ENCODE data around the gene LMO3.
A peak's percentile ranks its signal among the peaks of the same experiment; 100 is the strongest.

LMO3 gene

GRCh38 chr12:16613199-16613598, 7.2 kb upstream of the LMO3 start:
- Histone ChIP-seq H3F3A (ENCODE audit: insufficient read depth, low read length) (no peaks in the 10 kb centered on the region), H3K36me3 (replicated peaks; ENCODE audit: insufficient read depth, low read length) (no peaks in the 10 kb centered on the region), H2AFZ (ENCODE audit: low read length) (no peak overlapping the region), H3K79me2 (ENCODE audit: low read length) (no peaks in the 10 kb centered on the region), H3K4me2 (ENCODE audit: low read depth, low read length) (no peak overlapping the region), H3K9me3 (replicated peaks; ENCODE audit: insufficient read depth, low read length) (no peaks in the 10 kb centered on the region), H3K4me3 (ENCODE audit: low read length) (no peak overlapping the region), H3K9ac (ENCODE audit: low read length) (no peak overlapping the region), H4K20me1 (ENCODE audit: insufficient read depth, low read length) (no peaks in the 10 kb centered on the region), H3K9me2 (replicated peaks; ENCODE audit: insufficient read depth, low read length) (no peaks in the 10 kb centered on the region), H3K27ac (ENCODE audit: low read length) (no peak overlapping the region), H3K27me3 (replicated peaks; ENCODE audit: insufficient read depth, low read length) (no peaks in the 10 kb centered on the region), H3K4me1 (ENCODE audit: low read length) (no peaks in the 10 kb centered on the region)
- DNase-seq = no peak
- TF ChIP-seq CTCF (IDR thresholded peaks at IDR 0.05; ENCODE audit: low read length) = no peak
- TF ChIP-seq EZH2 (optimal IDR thresholded peaks at IDR 0.05; ENCODE audit: low read depth, low read length) = no peak
- no peak for TF ChIP-seq EZH2phosphoT487 (IDR thresholded peaks at IDR 0.05; ENCODE audit: low read length)

GRCh38 chr12:16612647-16613046, 6.7 kb upstream of the LMO3 start:
- H4K20me1 ChIP-seq (ENCODE audit: insufficient read depth, low read length) = no peaks in the 10 kb centered on the region
- TF ChIP-seq EZH2phosphoT487 (IDR thresholded peaks at IDR 0.05; ENCODE audit: low read length) = no peak
- TF ChIP-seq EZH2 (optimal IDR thresholded peaks at IDR 0.05; ENCODE audit: low read depth, low read length) = no peak
- TF ChIP-seq CTCF (IDR thresholded peaks at IDR 0.05; ENCODE audit: low read length) = no peak
- H3K4me3 ChIP-seq (ENCODE audit: low read length) = no peak overlapping the region
- no peaks in the 10 kb centered on the region for H3K27me3 ChIP-seq (replicated peaks; ENCODE audit: insufficient read depth, low read length)
- H3K79me2 ChIP-seq (ENCODE audit: low read length) = no peaks in the 10 kb centered on the region
- H3K9ac ChIP-seq (ENCODE audit: low read length) = no peak overlapping the region
- no peak for DNase-seq
- H3K27ac ChIP-seq (ENCODE audit: low read length) = no peak overlapping the region
- no peaks in the 10 kb centered on the region for H3K9me3 ChIP-seq (replicated peaks; ENCODE audit: insufficient read depth, low read length)
- no peak overlapping the region for H2AFZ ChIP-seq (ENCODE audit: low read length)
- H3K4me2 ChIP-seq (ENCODE audit: low read depth, low read length) = no peak overlapping the region
- no peaks in the 10 kb centered on the region for H3K36me3 ChIP-seq (replicated peaks; ENCODE audit: insufficient read depth, low read length)
- no peaks in the 10 kb centered on the region for H3K4me1 ChIP-seq (ENCODE audit: low read length)
- no peaks in the 10 kb centered on the region for H3F3A ChIP-seq (ENCODE audit: insufficient read depth, low read length)
- H3K9me2 ChIP-seq (replicated peaks; ENCODE audit: insufficient read depth, low read length) = no peaks in the 10 kb centered on the region

GRCh38 chr12:16611146-16611545, 5.2 kb upstream of the LMO3 start:
- Histone ChIP-seq H3K9me2 (replicated peaks; ENCODE audit: insufficient read depth, low read length) (no peaks in the 10 kb centered on the region), H3K9ac (ENCODE audit: low read length) (no peak overlapping the region), H4K20me1 (ENCODE audit: insufficient read depth, low read length) (no peaks in the 10 kb centered on the region), H3K9me3 (replicated peaks; ENCODE audit: insufficient read depth, low read length) (no peaks in the 10 kb centered on the region), H3K27me3 (replicated peaks; ENCODE audit: insufficient read depth, low read length) (no peaks in the 10 kb centered on the region), H3K4me3 (ENCODE audit: low read length) (peak overlapping the region; percentile 4; the same call in 1 of the 2 replicates), H3K4me2 (ENCODE audit: low read depth, low read length) (peak overlapping the region; percentile 19; the same call in 1 of the 2 replicates), H3K79me2 (ENCODE audit: low read length) (no peaks in the 10 kb centered on the region), H3F3A (ENCODE audit: insufficient read depth, low read length) (peaks cover 5% of the 10 kb centered on the region), H3K36me3 (replicated peaks; ENCODE audit: insufficient read depth, low read length) (no peaks in the 10 kb centered on the region), H2AFZ (ENCODE audit: low read length) (0 out of 2 replicates have a peak overlapping the region, but pooled peaks have one; percentile 4), H3K4me1 (ENCODE audit: low read length) (no peaks in the 10 kb centered on the region), H3K27ac (ENCODE audit: low read length) (no peak overlapping the region)
- DNase-seq = peak; percentile 52
- TF ChIP-seq CTCF (IDR thresholded peaks at IDR 0.05; ENCODE audit: low read length) = no peak
- no peak for TF ChIP-seq EZH2 (optimal IDR thresholded peaks at IDR 0.05; ENCODE audit: low read depth, low read length)
- TF ChIP-seq EZH2phosphoT487 (IDR thresholded peaks at IDR 0.05; ENCODE audit: low read length) = no peak

Data from MM.1S (cell line).